Activated CD8-positive, alpha-beta memory T cell treated with anti-CD3 and anti-CD28 coated beads, Interleukin-2, amount 50 U/mL, for 24 hours (primary cell): ENCODE measurements around the gene OPA1.

Source experiments
- DNase-seq: peaks from one replicate; pipeline ENCODE4 v3.0.0-alpha.2; 2020; ENCODE audit errors: extremely low read depth

Gene OPA1

DNA sequence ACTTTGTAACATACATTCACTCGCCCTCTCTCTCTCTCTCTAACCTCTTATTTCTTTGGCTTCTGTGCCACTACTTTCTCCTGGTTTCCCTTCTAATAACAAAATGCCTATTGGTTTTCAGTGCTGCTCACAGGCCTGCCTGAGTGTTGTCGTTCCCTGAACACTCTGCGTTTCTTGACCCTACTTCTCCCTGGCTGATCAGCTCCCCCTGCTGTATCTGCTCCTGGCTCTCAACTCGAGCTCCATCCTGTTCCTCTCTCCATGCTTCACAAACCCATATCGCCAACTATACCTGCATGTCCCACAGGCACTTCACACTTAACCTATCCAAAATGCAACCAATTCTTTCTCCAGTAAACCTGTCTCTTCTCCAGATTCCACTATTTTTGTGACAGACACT, 111.4 kb downstream of the OPA1 start:
- no peak for DNase-seq

- no peak for DNase-seq
Observed at GRCh38 chr3:193708270-193708669, 115.3 kb downstream of the OPA1 start.

DNA sequence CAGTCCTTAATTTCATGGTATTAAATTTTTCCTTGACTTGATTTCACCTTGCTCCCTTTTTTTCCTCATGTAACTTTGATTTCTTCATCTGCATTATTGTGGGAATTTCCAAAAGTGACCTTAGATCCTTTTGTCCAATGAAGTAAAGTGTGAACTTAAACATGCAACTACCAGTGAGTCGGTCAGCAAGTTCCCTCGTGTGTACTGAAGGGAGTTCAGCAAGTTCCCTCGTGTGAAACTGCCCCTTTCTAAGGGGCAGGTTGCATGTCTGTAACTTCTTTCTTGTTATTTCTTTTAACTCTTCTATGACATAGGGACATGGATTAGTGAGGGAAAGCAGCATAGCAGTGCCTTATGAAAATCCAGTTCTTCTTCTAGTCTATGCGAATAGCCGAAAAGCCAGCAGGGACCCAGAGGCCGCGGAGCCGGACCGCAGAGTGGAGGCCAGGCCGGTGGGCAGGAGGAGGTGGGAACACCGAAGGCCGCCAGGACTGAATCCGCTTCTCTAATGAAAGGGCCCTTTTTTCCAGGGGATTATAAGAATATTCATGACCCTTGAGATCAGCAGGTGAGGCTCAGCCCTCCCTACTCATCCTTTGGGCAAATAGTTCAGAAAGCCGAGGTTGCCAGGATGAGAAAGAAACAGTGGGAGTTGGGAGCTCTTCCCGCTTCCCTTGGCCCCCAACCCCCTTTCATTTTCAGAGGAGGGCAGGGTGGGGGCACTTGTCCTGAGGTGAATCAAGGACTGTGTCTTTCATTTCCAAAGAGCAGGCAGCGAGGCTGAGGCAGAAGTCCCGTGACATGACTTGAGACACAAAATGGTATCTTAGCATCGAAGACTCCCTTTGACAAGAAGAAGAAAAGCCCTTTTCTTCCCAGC, 117.5 kb downstream of the OPA1 start:
- no peak for DNase-seq

GRCh38 chr3:193711166-193711485, 118.1 kb downstream of the OPA1 start:
- DNase-seq, result no peak

DNA sequence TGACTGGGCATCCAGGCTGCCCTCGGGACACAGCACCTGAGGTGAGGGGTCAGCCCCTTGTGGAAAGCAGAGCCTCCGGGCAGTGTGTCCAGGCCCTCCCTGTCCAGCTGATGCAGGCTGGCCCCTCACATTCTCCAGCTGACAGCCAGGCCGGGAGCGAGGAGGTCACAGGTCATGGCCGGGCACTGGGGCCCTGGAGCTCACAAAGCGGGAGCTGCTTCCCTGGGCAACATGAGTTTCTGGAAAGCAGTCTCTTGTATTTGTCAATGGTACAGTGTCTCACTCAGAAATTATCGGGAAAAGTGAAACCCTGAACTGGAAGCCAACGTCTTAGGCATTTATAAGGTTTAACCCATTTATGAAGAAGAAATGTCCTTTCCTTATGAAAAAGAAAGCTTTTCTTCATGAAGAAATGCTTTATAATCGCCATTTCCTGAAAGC, 118.5 kb downstream of the OPA1 start:
- DNase-seq, result no peak

DNA sequence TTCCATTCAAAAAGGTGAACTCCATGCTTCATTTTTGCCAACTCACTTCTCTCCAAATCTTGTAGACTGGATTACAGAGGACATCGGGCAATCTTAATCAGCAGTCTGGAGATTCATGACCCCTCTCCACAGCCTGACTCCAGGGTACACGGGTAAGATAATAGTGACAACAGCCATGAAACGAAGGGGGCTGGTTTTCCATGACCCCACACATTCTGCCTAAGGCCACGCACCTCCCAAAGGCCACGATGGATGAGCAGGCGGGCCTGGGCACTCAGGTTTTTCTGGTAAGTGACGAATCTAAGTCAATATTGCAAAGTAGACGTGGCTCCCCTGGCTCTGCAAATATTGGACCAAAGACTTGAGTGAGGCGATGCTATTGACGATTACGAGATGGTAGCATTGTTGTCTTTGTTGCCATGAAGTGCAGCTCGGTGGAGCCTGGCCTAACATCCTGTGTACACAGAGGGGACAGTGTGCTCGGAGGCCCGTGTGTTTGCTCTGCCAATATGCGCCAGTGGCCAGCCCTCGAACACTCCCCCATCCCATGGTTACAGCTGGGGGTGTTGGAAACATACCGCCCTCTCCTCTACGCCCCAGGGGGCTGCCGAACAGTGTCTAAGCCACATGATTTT, 119.1 kb downstream of the OPA1 start:
- DNase-seq, result no peak

DNA sequence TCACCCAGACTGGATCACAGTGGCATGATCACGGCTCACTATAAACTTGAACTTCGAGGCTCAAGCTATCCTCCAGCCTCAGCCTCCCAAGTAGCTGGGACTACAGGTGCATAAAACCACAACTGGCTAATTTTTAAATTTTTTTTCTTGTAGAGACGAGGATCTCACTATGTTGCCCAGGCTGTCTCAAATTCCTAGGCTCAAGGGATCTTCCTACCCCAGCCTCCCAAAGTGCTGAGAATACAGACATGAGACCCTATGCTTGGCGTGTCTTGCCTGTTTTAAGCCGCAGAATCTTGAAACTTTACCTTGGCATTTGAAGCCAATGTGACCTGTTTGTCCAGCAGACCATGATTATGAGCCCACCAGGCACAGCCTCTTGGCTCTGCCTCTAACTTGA, 119.9 kb downstream of the OPA1 start:
- DNase-seq, result no peak

DNA sequence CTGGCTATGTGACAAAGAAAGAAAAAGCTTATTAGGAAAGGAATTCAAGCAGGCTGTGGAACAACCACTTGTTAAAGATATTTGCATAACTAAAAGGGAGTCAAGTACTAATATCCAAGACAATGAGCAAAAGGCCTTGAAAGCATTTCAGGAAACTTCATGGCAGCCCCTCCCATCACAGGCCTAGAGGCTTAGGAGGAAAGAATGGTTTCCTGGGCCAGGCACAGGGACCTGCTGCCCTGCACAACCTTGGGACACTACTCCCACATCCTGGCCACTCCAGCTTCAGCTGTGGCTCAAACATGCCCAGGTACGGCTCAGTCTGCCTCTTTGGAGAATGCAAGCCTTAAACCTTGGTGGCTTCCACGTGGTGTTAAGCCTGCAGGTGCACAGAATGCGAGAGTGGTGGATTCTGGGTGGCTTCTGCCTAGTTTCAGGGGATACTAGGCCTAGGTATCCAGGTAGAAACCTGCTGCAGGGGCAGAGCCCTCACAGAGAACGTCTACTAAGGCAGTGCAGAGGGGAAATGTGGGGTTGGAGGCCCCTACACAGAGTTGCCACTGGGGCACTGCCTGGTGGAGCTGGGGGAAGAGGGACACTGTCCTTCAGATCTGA, 121.6 kb downstream of the OPA1 start:
- DNase-seq, result no peak

DNA sequence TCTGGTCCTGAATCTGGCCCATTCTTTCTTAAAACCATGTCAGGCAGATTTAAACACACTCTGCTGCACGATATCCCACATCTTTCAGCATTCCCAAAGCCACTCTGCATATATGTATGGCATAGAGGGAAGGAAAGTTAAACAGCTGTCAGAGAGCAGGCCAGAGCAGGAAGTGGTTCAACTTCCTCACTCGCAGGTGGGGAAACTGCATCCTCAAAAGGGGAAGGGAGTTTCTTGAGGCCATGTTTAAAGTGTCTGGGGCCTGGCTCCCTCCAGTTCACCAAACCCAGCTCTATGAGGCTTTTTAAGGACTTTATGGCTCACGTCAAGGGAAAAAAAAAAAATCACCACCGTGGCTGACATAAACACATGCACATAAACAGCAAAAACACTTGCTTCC, 123.1 kb downstream of the OPA1 start:
- DNase-seq, result no peak

DNA sequence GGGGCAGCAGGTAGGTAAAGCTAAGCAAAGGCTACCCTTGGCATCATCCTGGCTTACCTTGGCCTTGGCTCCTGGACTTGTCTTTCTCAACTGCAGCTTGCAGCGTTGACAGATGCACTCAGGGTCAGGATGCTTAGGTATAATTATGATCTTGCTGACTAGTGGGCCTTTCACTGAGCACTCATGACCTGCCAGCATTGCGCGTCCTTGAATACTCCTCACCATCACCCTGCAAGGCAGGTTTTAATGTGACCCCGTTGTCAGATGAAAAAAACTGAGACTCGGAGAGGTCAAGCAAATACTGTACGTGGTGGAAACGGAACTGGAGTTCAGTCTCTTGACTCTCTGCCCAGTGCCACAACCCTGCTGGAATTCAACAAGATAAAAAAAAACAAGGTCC, 126.7 kb downstream of the OPA1 start:
- DNase-seq, result no peak

DNA sequence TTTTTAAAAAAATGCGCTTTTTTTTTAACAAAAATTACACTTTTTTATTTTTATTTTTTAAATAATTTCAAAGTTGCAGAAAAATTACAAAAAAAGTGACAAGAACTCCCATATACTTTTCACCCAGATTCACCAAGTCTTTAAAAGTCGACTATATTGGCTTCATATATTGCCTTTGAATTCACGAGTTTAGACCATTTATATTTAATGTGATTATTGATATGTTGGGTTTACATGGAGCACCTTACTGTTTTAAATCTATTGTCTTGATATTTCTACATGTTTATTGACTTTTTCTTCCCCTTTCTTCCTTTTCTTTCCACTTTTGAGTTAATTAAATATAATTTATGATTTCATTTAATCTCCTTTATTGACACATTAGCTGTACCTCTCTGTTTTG, 127.2 kb downstream of the OPA1 start:
- DNase-seq, result no peak

DNA sequence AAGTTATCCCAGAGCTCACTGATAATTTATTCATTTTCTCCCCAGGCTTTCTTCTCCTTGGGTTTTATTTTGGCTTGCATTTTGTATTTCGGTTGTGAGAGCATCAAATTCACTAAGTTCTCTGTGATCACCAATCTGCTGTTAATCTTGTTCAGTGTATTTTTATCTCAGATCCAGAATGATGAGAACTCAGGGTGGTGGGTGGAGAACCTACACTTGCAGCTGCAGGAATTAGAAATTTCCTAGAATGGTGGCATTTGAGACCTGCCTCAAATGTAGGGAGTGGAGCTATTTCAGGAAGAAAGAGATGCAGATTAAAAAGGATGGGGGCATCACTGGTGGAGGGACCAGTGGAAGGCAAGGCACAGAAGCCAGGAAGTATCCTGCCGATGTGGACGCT, 129.6 kb downstream of the OPA1 start:
- no peak for DNase-seq

DNA sequence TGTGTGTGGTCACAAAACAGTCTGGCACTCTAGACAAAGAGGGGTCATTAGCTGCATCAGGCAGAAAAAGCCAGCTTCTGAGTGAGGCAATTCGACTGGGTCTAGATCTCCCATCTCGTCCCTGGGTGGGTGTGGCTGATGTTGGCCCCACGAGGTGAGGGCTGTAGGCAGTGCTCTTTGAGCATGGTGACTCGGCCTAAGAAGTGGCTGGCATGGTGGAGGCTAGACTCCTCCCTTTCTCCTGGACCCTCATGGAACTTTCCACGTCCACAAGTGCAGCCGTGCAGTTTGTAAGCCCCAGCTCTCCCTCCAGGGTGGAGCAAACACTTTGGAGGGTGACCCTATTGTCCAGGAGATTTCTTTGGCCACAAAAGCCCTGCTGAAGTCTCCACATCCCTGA, 134.1 kb downstream of the OPA1 start:
- no peak for DNase-seq

- no peak for DNase-seq
Observed at GRCh38 chr3:193728429-193729087, 135.6 kb downstream of the OPA1 start.

DNA sequence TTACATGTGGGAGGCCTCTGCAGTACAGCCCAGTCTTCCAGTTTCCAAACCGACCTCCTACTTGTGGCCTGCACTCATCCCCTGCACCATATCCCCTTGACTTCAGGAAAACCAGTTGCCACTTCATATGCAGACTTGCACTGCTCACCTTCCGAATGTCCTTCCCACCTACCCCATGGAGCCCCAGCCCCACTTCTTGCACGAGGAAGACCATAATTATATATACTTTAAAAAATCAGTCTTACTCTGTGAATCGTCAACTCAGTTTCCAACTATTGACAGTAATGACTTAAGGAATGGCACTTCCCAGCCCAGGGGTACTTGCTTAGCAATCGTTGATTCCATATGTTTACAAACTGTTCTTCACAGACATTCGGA, 136.1 kb downstream of the OPA1 start:
- DNase-seq, result no peak

DNA sequence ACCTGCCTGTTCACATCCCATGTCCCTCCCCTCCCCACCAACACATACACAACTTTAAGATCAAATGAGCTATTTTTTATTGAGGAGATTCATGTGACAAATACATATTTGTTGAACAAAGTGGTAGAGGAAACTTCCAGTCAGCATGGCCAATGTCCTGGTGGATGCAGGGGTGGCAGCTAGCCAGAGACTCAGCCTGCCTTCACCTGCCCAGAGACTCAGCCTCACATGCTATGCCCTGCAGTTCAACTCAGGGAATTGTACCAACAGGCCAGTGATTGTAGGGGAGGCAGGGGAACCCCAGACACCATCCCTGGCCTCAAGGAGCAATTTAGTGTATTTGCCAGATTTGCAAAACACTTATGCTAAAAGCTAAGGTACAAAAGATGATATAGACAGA, 136.6 kb downstream of the OPA1 start:
- DNase-seq, result no peak

- no peak for DNase-seq
Observed at GRCh38 chr3:193730511-193730910, 137.5 kb downstream of the OPA1 start.

GRCh38 chr3:193730976-193731375, 138.0 kb downstream of the OPA1 start:
- no peak for DNase-seq

- DNase-seq, result no peak
Observed at GRCh38 chr3:193731656-193732055, 138.6 kb downstream of the OPA1 start.

DNA sequence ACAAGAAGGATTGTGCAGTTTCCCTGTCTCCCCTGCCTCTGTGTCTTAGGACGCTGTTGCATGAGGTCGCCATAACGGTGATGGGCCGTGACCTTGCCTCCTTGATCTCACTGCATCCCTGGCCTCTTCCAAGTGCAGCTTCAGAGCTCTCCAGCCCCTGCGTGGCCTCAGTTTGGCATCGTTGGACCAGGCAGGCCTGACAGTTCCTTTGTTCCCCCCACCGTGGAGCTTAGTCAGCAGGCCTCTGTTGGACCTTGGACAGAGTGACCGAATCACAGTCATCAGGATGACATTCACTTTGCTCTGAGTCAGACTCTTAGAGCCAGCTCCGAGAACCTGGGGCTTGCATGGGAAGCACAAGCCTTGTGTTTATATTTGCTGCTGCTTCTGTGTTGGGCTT, 139.4 kb downstream of the OPA1 start:
- no peak for DNase-seq

GRCh38 chr3:193732827-193733226, 139.8 kb downstream of the OPA1 start:
- no peak for DNase-seq

DNA sequence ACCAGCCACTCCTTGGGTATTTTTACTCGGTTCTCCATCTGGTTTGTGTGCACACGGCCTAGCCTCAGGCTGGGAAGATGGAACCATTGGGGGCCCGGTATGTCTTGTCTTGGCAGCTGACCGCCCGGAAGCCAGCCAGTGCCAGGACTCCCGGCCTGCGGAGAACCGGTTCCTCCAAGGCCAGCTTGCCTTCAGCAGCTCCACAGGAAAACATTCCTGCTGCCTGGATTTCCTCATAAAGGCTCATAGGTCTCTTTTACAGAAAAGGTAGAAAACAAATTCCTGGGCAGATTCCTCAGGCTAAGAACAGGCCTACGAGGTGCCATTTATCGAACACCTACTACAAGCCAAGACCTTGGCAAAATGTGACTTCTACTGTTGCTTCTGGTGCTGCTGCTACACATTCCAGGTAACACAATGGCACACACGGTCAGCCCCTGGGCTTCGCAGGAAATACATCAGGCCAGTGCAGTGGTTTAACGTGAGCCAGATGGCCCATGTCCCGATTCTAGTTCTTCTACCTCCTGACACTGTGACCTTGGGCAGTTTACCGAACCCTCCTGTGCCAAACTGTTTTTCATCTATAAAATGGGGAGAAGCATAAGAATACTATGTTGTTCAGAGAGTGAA, 141.8 kb downstream of the OPA1 start:
- DNase-seq, result no peak
